Mammary epithelial cell (primary cell): ENCODE measurements around the gene DPH6.

Experiments
- CTCF ChIP-seq, 2 donors: IDR thresholded peaks in 1 of 2; conservative IDR thresholded peaks in 1 of 2; 2 replicates each; pipeline ENCODE4 v1.5.1; 2011 to 2012; ENCODE audit warnings: inconsistent platforms in 2 of 2, low read length in 2 of 2, mild to moderate bottlenecking in 2 of 2, control low read depth in 1 of 2, low read depth in 1 of 2; ENCODE audit not compliant: insufficient read depth in 1 of 2; ENCODE audit errors: extremely low read depth in 1 of 2
- EZH2 ChIP-seq: IDR thresholded peaks from 2 replicates; pipeline ENCODE4 v1.6.1; 2012; ENCODE audit warnings: low read length, inconsistent platforms, borderline replicate concordance

GRCh38 chr15:35561308-35561707 lies 15.3 kb upstream of the DPH6 start:
- TF ChIP-seq CTCF (conservative IDR thresholded peaks at IDR 0.05 in 1 of 2, IDR thresholded peaks at IDR 0.05 in 1 of 2; ENCODE audit: extremely low read depth in 1 of 2, insufficient read depth in 1 of 2, low read depth in 1 of 2, low read length in 2 of 2) (no peak), EZH2 (no peak)
